ENCODE data around the gene FBN1.

Gene FBN1

DNA sequence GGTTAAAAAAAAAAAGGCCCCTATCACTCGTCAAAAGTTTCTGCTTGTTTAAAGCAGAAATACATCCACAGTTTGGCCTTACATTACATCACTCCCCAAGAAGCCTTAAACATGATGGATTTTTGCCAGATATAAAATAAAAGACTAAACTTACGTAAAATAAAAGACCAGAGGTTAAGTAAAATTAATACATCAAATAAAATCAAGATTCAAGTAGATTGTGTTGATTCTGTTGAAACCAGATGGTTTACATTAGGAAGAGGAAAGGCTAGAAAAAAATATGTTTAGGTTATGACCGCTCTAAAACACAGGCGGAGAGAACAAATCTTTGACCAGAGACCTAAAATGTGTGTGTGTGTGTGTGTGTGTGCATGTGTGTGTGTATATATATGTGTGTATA is 210.2 kb downstream of the FBN1 start:
- no peak overlapping the region for H2BK5ac ChIP-seq (ENCODE audit: low read length)
- no peaks in the 10 kb centered on the region for H3K79me1 ChIP-seq (ENCODE audit: low read length)
- no peak overlapping the region for H3K4me2 ChIP-seq (ENCODE audit: low read length)
- no peak overlapping the region for H3K23ac ChIP-seq (ENCODE audit: low read length)
- H3K9ac ChIP-seq (ENCODE audit: low read length), result no peak overlapping the region
- WGBS (ENCODE audit: extremely low coverage, insufficient coverage, low lambda C conversion rate), result no CpG with 5 or more reads among the region's 4 CpGs
- H4K8ac ChIP-seq (ENCODE audit: low read depth, low read length), result no peak overlapping the region
- H3K27ac ChIP-seq (ENCODE audit: low read depth, low read length), result no peak overlapping the region
- no peak for DNase-seq
- H3K36me3 ChIP-seq (ENCODE audit: control insufficient read depth, insufficient read depth, low read length), result no peaks in the 10 kb centered on the region
- H3K4me3 ChIP-seq (ENCODE audit: low read length), result no peak overlapping the region
- no peaks in the 10 kb centered on the region for H3K4me1 ChIP-seq (ENCODE audit: control insufficient read depth, low read depth, low read length)
- H2AK5ac ChIP-seq (ENCODE audit: low read length), result no peak overlapping the region
- no peak overlapping the region for H3K56ac ChIP-seq (ENCODE audit: low read length)
- no peak overlapping the region for H2BK120ac ChIP-seq (ENCODE audit: low read depth, low read length)
- H3K27me3 ChIP-seq (ENCODE audit: insufficient read depth, low read length, poor library complexity), result no peaks in the 10 kb centered on the region
- H3K18ac ChIP-seq (ENCODE audit: low read length), result no peak overlapping the region
- H3K79me2 ChIP-seq (ENCODE audit: control insufficient read depth, insufficient read depth, low read length), result no peaks in the 10 kb centered on the region
- no peak overlapping the region for H3K4ac ChIP-seq (ENCODE audit: low read depth, low read length)
- no peak overlapping the region for H2BK15ac ChIP-seq (replicated peaks; ENCODE audit: low read depth)
- H4K5ac ChIP-seq (ENCODE audit: low read length), result no peak overlapping the region

DNA sequence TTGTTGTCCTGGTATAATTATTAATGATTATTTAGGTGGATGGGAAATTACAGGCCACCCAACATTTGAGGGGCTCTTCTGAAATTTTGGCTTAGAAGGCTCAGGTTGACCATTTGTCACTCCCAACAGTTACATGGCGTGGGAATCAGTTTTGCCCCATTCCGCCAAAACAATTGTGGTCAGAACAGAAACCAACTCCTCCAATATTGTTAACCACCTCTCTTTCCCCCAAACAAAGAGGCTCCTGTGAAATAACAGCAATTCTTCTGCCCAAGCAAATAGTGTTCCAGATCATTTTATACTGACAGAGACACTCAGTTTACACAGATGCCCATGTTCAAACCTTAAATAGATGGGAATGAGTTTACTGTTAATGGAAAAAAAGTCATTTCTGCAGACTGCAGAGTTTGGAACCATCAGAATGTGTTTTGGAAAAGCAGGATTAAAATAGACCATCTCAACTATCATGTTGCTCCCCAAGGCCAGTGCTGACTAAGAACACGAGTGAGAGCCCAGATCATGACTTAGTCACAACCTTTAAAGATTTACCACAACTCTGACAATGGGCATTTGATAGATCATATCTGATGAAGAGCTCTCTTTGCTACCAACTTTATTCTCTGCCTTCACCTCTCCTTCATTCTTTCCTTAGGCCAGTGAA is 212.2 kb downstream of the FBN1 start:
- Histone ChIP-seq H3K27me3 (ENCODE audit: insufficient read depth, low read length, poor library complexity) (no peaks in the 10 kb centered on the region), H3K27ac (ENCODE audit: low read depth, low read length) (no peak overlapping the region), H3K36me3 (ENCODE audit: control insufficient read depth, insufficient read depth, low read length) (no peaks in the 10 kb centered on the region), H3K18ac (ENCODE audit: low read length) (no peak overlapping the region), H3K56ac (ENCODE audit: low read length) (no peak overlapping the region), H2BK5ac (ENCODE audit: low read length) (no peak overlapping the region), H3K79me2 (ENCODE audit: control insufficient read depth, insufficient read depth, low read length) (no peaks in the 10 kb centered on the region), H3K4ac (ENCODE audit: low read depth, low read length) (no peak overlapping the region), H3K23ac (ENCODE audit: low read length) (no peak overlapping the region), H3K4me3 (ENCODE audit: low read length) (no peak overlapping the region), H2BK15ac (replicated peaks; ENCODE audit: low read depth) (no peak overlapping the region), H3K9ac (ENCODE audit: low read length) (no peak overlapping the region), H2BK120ac (ENCODE audit: low read depth, low read length) (no peak overlapping the region), H3K4me1 (ENCODE audit: control insufficient read depth, low read depth, low read length) (no peaks in the 10 kb centered on the region), H3K79me1 (ENCODE audit: low read length) (no peaks in the 10 kb centered on the region), H3K4me2 (ENCODE audit: low read length) (no peak overlapping the region), H2AK5ac (ENCODE audit: low read length) (no peak overlapping the region), H4K8ac (ENCODE audit: low read depth, low read length) (no peak overlapping the region), H4K5ac (ENCODE audit: low read length) (no peak overlapping the region)
- no peak for DNase-seq
- no CpG with 5 or more reads among the region's 3 CpGs for WGBS (ENCODE audit: extremely low coverage, insufficient coverage, low lambda C conversion rate)

DNA sequence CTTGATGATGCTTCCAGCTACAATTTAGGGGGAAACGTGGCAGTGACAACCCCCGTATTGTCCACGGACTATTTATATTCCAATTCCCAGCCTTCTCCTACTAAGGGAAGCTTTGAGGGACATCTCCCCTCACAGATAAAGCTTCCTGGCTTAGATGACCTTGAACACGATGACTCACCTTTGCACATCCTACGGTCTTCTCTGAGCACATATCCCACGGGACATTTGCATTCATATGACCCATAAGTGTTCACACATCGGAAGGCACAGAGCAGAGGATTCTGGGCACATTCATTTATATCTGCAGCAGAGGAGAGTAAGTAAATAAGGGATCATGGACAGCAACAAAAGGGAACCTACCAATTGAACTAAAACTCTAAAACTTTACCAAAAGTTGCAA is 212.8 kb downstream of the FBN1 start:
- no peaks in the 10 kb centered on the region for H3K27me3 ChIP-seq (ENCODE audit: insufficient read depth, low read length, poor library complexity)
- WGBS (ENCODE audit: extremely low coverage, insufficient coverage, low lambda C conversion rate), result no CpG with 5 or more reads among the region's 7 CpGs
- H3K9ac ChIP-seq (ENCODE audit: low read length), result no peak overlapping the region
- H3K4ac ChIP-seq (ENCODE audit: low read depth, low read length), result no peak overlapping the region
- no peak overlapping the region for H3K23ac ChIP-seq (ENCODE audit: low read length)
- no peak overlapping the region for H3K4me3 ChIP-seq (ENCODE audit: low read length)
- no peak overlapping the region for H3K4me2 ChIP-seq (ENCODE audit: low read length)
- no peak overlapping the region for H2BK120ac ChIP-seq (ENCODE audit: low read depth, low read length)
- no peak overlapping the region for H4K5ac ChIP-seq (ENCODE audit: low read length)
- no peak overlapping the region for H4K8ac ChIP-seq (ENCODE audit: low read depth, low read length)
- DNase-seq, result no peak
- no peaks in the 10 kb centered on the region for H3K36me3 ChIP-seq (ENCODE audit: control insufficient read depth, insufficient read depth, low read length)
- H3K18ac ChIP-seq (ENCODE audit: low read length), result no peak overlapping the region
- H2BK5ac ChIP-seq (ENCODE audit: low read length), result no peak overlapping the region
- H3K4me1 ChIP-seq (ENCODE audit: control insufficient read depth, low read depth, low read length), result no peaks in the 10 kb centered on the region
- H3K56ac ChIP-seq (ENCODE audit: low read length), result no peak overlapping the region
- H3K27ac ChIP-seq (ENCODE audit: low read depth, low read length), result no peak overlapping the region
- H2BK15ac ChIP-seq (replicated peaks; ENCODE audit: low read depth), result no peak overlapping the region
- no peaks in the 10 kb centered on the region for H3K79me2 ChIP-seq (ENCODE audit: control insufficient read depth, insufficient read depth, low read length)
- no peaks in the 10 kb centered on the region for H3K79me1 ChIP-seq (ENCODE audit: low read length)
- no peak overlapping the region for H2AK5ac ChIP-seq (ENCODE audit: low read length)

DNA sequence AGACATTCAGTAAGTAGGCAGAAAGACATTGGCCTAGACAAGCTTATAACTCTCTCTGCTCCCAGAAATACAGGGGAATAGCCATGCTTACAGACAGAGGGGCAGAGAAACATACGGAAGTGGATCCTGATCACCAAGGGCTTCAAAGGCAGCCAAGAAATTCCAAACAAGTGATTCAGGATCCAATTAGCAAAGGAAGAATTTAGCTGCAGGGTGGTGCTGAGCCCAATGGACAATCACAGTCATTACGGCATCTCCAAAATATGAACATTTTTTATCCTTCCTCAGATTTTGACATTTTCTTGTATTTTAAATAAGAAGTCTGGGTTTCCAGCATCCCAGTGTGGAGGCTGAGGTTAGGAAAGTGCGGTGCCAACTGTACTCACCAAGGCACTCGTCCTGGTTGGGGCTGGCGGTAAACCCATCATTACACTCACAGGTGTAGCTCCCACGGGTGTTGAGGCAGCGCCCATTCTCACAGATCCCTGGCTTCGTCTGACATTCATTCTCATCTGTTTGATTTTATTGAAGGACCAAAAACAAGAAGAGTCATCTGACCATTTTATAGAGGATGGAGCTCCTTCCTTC is 217.5 kb downstream of the FBN1 start:
- Histone ChIP-seq H3K4me1 (ENCODE audit: control insufficient read depth, low read depth, low read length) (no peaks in the 10 kb centered on the region), H3K27ac (ENCODE audit: low read depth, low read length) (no peak overlapping the region), H3K18ac (ENCODE audit: low read length) (no peak overlapping the region), H3K4me3 (ENCODE audit: low read length) (no peak overlapping the region), H3K27me3 (ENCODE audit: insufficient read depth, low read length, poor library complexity) (no peaks in the 10 kb centered on the region), H3K4me2 (ENCODE audit: low read length) (no peak overlapping the region), H2BK120ac (ENCODE audit: low read depth, low read length) (no peak overlapping the region), H2BK5ac (ENCODE audit: low read length) (no peak overlapping the region), H3K79me2 (ENCODE audit: control insufficient read depth, insufficient read depth, low read length) (no peaks in the 10 kb centered on the region), H3K23ac (ENCODE audit: low read length) (no peak overlapping the region), H3K36me3 (ENCODE audit: control insufficient read depth, insufficient read depth, low read length) (no peaks in the 10 kb centered on the region), H3K4ac (ENCODE audit: low read depth, low read length) (no peak overlapping the region), H2BK15ac (replicated peaks; ENCODE audit: low read depth) (no peak overlapping the region), H3K79me1 (ENCODE audit: low read length) (no peaks in the 10 kb centered on the region), H2AK5ac (ENCODE audit: low read length) (no peak overlapping the region), H3K56ac (ENCODE audit: low read length) (no peak overlapping the region), H3K9ac (ENCODE audit: low read length) (no peak overlapping the region), H4K5ac (ENCODE audit: low read length) (no peak overlapping the region), H4K8ac (ENCODE audit: low read depth, low read length) (no peak overlapping the region)
- DNase-seq, result peak; percentile 73
- no CpG with 5 or more reads among the region's 8 CpGs for WGBS (ENCODE audit: extremely low coverage, insufficient coverage, low lambda C conversion rate)

DNA sequence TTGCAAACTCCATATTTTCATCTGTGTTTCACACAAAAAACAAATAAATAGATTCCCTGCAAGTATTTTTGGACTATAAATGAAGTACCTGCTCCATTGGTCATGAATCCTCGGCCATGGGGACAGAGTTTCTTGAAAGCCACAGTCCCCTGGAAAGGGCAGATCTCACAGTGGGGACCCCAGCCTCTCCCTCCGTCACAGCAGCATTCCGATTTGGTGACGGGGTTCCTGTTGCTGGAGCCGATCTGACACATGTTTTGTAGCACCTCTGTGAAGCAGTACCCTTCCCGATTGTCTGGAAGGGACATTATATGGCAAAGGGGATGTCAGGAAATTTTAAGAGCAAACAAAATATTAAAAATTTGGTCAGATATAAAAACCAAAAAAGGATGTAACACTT is 218.0 kb downstream of the FBN1 start:
- WGBS (ENCODE audit: extremely low coverage, insufficient coverage, low lambda C conversion rate), result no CpG with 5 or more reads among the region's 6 CpGs

DNA sequence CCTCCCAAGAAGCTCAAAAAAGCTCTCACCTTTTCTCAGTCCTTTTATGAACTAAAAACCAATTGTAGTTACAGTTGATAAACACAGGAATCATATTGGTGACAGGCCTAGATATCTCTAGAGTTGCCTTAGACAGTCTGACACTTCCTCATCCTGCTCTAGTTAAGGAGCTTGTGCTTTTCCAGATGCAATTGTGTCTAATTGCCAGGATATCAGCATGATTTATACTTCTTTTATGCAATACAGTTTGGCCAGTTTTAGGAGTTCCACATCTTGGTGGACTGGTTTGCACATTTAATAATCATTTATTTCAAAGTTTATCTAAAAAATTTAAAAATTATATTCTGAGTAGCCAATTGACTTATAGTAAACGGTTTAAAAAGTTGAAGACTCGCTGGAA is 218.6 kb downstream of the FBN1 start:
- no peaks in the 10 kb centered on the region for H3K79me2 ChIP-seq (ENCODE audit: control insufficient read depth, insufficient read depth, low read length)
- H3K56ac ChIP-seq (ENCODE audit: low read length), result no peak overlapping the region
- H4K8ac ChIP-seq (ENCODE audit: low read depth, low read length), result no peak overlapping the region
- no peak overlapping the region for H2AK5ac ChIP-seq (ENCODE audit: low read length)
- H3K4me3 ChIP-seq (ENCODE audit: low read length), result no peak overlapping the region
- H3K23ac ChIP-seq (ENCODE audit: low read length), result no peak overlapping the region
- no peak overlapping the region for H3K18ac ChIP-seq (ENCODE audit: low read length)
- H2BK5ac ChIP-seq (ENCODE audit: low read length), result no peak overlapping the region
- WGBS (ENCODE audit: extremely low coverage, insufficient coverage, low lambda C conversion rate), result no CpG with 5 or more reads among the region's 2 CpGs
- no peak overlapping the region for H2BK120ac ChIP-seq (ENCODE audit: low read depth, low read length)
- no peak overlapping the region for H3K9ac ChIP-seq (ENCODE audit: low read length)
- H3K4me2 ChIP-seq (ENCODE audit: low read length), result no peak overlapping the region
- no peak overlapping the region for H2BK15ac ChIP-seq (replicated peaks; ENCODE audit: low read depth)
- H3K4me1 ChIP-seq (ENCODE audit: control insufficient read depth, low read depth, low read length), result peaks cover under 1% of the 10 kb centered on the region
- no peak overlapping the region for H4K5ac ChIP-seq (ENCODE audit: low read length)
- no peak for DNase-seq
- no peak overlapping the region for H3K4ac ChIP-seq (ENCODE audit: low read depth, low read length)
- H3K36me3 ChIP-seq (ENCODE audit: control insufficient read depth, insufficient read depth, low read length), result no peaks in the 10 kb centered on the region
- H3K27ac ChIP-seq (ENCODE audit: low read depth, low read length), result no peak overlapping the region
- H3K27me3 ChIP-seq (ENCODE audit: insufficient read depth, low read length, poor library complexity), result no peaks in the 10 kb centered on the region
- H3K79me1 ChIP-seq (ENCODE audit: low read length), result no peaks in the 10 kb centered on the region

More for the DNA sequence above, 218.0 kb downstream of the FBN1 start:
- H3K36me3 ChIP-seq (ENCODE audit: control insufficient read depth, insufficient read depth, low read length), result no peaks in the 10 kb centered on the region
- H3K18ac ChIP-seq (ENCODE audit: low read length), result no peak overlapping the region
- H3K4me1 ChIP-seq (ENCODE audit: control insufficient read depth, low read depth, low read length), result no peaks in the 10 kb centered on the region
- H2AK5ac ChIP-seq (ENCODE audit: low read length), result no peak overlapping the region
- no peak overlapping the region for H2BK15ac ChIP-seq (replicated peaks; ENCODE audit: low read depth)
- H3K27me3 ChIP-seq (ENCODE audit: insufficient read depth, low read length, poor library complexity), result no peaks in the 10 kb centered on the region
- H3K79me2 ChIP-seq (ENCODE audit: control insufficient read depth, insufficient read depth, low read length), result no peaks in the 10 kb centered on the region
- H3K4me3 ChIP-seq (ENCODE audit: low read length), result no peak overlapping the region
- no peak overlapping the region for H4K5ac ChIP-seq (ENCODE audit: low read length)
- H3K23ac ChIP-seq (ENCODE audit: low read length), result no peak overlapping the region
- no peak overlapping the region for H3K27ac ChIP-seq (ENCODE audit: low read depth, low read length)
- H3K4me2 ChIP-seq (ENCODE audit: low read length), result no peak overlapping the region
- peak; percentile 73 for DNase-seq
- H3K9ac ChIP-seq (ENCODE audit: low read length), result no peak overlapping the region
- H2BK5ac ChIP-seq (ENCODE audit: low read length), result no peak overlapping the region
- no peak overlapping the region for H2BK120ac ChIP-seq (ENCODE audit: low read depth, low read length)
- no peaks in the 10 kb centered on the region for H3K79me1 ChIP-seq (ENCODE audit: low read length)
- no peak overlapping the region for H3K4ac ChIP-seq (ENCODE audit: low read depth, low read length)
- no peak overlapping the region for H3K56ac ChIP-seq (ENCODE audit: low read length)
- no peak overlapping the region for H4K8ac ChIP-seq (ENCODE audit: low read depth, low read length)

All from mesendoderm (in vitro differentiated cells).